ENCODE data around the gene CCL1. TPM values are rescaled to one million over a fixed set of nuclear protein-coding genes. Genes with fewer than 3 reads are reported as not detected.

Gene CCL1
- polyA plus RNA-seq, 5 donors, result not detected

GRCh38 chr17:34383216-34383615 is 20.2 kb upstream of the CCL1 start:
- peak in 1 of 2 donors; percentile 14 for DNase-seq

DNA sequence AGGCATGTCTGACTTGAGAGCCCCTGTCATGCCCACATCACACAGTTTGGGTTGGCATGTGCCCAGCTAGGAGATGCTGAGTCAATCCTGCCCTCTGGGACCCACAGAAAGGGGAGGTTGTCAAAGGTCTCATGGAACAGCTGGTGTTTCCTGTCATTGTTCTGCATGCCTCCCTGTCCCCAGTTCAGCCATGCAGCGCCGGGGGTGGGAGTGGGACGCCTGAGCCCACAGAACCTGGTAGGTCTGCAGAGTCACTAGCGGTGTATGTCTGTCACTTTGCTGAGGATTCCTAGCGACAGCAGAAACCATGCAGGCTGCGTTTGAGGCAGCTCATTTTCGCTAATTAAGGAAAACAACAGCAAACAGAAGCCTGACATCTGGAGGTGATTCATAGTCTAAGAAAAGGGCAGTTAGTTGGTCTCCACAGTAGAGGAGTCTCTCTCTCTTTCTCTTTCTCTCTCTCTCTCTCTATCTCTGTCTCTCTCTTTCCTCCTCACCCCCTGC is 19.6 kb upstream of the CCL1 start:
- DNase-seq, result peak in 1 of 2 donors; percentile 7

DNA sequence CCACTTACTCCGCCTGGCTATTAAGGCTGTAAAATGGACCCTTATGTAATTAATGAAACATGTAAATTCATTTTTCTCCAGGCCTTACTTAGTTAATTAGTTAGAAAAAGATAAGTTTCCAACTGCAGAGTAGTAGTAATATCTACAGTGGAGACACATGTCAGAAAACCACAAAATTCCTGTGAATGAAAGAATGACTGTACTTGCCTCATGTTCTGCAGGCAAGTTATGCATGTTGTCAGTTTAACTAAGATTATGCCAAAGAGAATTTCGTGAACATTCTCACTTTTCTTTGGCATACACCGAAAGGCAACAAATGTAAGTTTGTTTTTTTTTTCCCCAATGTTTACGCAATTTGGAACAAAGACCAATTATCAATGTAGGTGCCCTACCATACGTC is 16.8 kb upstream of the CCL1 start:
- no peak for DNase-seq

- DNase-seq, result peak; percentile 29 to 53
Observed at GRCh38 chr17:34378664-34379101, 15.7 kb upstream of the CCL1 start.

GRCh38 chr17:34377078-34377823 is 14.2 kb upstream of the CCL1 start:
- DNase-seq, result no peak

DNA sequence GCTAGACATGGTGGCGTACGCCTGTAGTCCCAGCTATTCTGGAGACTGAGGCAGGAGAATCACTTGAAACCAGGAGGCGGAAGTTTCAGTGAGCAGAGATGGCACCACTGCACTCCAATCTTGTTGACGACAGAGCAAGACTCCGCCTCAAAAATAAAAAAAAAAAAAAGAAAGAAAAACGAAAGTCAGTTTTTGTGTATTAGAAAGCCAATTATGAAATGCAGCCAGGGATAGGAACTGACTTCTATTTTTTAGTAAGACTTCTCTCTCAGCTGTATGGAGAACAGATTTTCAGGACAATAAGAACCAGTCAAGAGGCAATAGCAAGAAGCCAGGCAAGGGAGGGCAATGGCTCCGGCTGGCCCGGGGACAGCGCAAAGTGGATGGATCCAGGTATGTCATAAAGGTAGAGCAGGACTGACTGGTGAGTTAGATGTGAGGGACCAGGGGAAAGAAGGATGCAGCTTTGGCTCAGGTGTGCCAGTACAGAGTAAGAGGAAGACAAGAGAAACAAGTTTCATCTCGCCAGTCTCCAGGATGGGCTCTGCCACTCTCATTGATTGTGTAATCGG is 12.5 kb upstream of the CCL1 start:
- no peak for DNase-seq

DNA sequence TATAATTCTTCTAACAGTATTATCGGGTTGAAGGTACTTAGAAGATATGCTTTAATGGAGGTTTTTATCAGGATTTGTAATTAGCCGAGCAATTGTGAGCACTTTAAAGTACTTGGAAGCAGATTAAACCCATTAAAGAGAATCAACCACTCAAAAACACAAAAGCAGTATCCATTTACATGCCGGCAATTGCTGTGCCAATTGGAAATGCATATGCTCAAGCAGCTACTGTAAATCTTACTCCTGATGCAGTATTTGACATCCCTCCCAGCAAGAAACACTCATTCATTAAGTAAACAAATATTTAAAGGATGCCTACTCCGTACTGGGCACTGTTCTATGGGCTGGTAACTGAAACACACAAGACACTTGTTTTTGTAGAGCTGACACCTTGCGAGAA is 11.4 kb upstream of the CCL1 start:
- DNase-seq, result no peak

DNA sequence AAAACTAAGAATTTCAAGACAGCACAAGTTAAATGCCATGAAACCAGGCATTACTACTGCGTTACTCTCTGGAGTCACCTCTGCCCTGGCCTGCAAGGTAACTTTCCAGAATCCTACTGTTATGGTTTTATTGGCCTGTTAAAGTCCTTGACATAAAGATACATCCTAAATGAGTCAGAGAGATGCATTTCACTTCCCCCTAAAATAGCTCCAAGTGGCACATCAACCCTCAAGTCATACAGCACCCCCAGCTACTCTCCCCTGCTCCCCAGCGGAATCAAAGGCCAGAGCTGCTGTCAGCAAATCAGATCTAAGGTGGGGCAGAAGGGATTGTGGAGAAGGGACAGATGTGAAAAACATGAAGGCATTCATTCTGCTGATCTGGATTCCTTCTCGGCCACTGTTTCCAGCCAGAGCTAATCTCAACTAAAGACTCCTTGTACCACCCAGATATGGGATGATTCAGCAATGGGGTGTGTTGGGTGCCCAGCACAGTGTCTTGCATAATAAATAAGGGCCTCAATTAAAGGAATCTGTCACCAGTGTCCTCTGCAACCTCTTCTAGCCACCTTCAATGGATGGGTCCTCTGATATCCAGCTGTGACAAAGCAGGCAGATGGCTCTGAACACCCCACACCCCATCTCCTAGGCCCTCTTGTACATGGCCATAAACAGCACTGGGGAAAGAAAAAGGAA is 8.5 kb upstream of the CCL1 start:
- DNase-seq, result no peak

DNA sequence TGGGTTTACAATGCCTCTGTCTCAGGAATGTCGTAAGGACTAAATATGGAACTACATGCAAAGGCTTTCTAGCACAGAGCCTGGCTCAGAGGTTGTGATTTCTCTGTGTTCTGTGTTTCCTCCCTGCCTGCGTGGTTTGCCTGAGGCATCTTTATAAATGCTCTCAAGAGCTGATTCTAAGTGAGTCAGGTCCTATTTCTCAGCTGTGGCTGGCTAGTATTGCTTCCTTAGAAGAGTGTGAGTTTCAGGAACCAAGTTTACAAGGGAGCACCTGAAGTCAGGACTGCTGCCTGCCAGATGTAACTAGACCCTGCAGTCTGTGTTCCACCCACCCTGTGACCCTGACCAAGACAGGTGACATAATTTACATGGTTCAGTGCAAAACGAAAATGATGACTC is 8.0 kb upstream of the CCL1 start:
- DNase-seq, result no peak

- DNase-seq, result no peak
Observed at GRCh38 chr17:34370376-34370996, 7.5 kb upstream of the CCL1 start.

- no peak for DNase-seq
Observed at GRCh38 chr17:34369571-34369970, 6.5 kb upstream of the CCL1 start.

- DNase-seq, result no peak
Observed at GRCh38 chr17:34368946-34369500, 6.0 kb upstream of the CCL1 start.

- no peak for DNase-seq
Observed at GRCh38 chr17:34368196-34368945, 5.3 kb upstream of the CCL1 start.

DNA sequence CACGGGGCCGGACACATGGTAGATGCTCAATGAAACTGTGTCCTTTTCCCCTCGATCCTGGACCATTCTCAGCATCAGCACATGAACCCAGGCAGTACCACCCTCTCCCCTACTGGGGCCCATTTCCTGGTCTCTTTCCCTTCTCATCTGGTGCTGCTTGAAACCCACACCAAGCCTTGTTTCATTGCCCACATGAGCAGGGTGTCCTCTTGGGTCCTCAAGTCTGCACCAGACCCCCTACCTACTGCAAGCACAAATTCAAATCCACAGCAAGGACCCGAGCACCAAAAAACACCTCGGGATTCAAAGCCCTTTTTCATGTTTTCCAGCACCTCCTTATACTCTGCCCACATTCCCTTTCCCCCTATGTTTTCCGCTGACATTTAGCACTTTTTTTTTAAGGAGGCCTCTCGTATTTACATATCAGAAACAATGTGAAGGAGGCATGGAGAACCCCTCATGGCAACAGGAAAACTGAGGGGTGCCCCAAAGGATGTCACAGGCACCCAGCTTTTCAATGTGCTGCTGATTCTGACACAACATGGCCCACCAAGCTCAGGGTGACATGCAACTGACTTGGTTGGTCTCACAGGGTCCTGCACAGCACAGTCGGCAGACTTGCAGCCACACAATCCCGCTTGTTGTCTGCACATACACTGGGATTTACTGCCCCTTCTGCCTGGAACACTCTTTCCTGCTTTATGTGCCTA is 4.6 kb upstream of the CCL1 start:
- DNase-seq, result no peak

- DNase-seq, result no peak
Observed at GRCh38 chr17:34366529-34367107, 3.6 kb upstream of the CCL1 start.

GRCh38 chr17:34366010-34366409 is 3.0 kb upstream of the CCL1 start:
- no peak for DNase-seq

DNA sequence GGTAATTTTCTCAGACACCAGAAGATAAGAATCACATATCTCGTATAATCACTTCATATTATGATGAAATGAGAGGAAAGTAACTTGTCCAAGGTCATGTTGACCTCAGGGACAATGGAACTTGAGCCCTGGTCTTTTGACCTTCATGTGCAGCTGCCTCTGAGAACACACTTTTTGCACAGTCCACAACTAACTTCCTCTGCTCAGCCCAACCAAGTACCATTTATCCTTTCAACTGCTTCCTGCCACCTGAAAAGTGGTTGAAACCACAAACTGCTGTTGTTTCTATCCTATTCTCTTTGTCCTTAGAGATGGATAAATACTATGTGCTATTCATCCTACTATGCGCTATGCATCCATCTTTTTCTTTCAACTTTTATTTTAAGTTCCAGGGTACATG is 2.3 kb upstream of the CCL1 start:
- DNase-seq, result no peak

- DNase-seq, result no peak
Observed at GRCh38 chr17:34364751-34365150, 1.7 kb upstream of the CCL1 start.

DNA sequence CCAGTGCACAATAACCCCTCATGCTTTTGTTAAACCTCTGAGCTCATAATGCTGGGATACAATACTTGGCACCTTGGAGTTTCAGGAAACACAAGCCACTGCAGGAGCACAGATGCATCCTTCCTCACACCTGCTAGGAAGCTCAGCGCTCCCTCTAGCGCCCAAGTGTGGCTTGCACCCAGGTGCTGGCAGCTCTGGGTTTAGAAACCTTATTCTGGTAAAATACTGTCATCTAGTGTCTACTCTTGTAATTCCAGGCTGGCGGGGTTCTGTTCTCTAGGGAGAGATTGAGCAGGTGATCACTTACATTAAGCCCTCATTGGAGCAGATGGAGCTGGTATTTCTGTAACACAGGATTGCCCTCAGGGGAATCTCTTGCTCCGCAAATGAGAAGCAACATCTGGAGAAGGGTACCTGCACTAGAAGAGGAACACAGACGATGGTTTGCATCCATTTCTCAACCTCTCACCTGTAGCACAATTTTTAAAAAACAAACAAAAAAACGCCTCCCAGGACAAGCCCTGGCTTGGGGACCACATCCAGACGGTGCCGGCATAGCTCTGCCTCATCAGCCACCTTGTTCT is 1.5 kb downstream of the CCL1 start:
- peak; percentile 76 to 87 for DNase-seq

Measured in right lung (tissue), 5 donors.